Activated T-helper 17 cell treated with anti-CD3 and anti-CD28 coated beads, Interleukin-2, amount 50 U/mL, for 72 hours (primary cell): Measurements from ENCODE around the gene ZNF30. TPM values are rescaled to one million over a fixed set of nuclear protein-coding genes. Genes with fewer than 3 reads are reported as not detected.
"Not testable (repeated sequence)": the region's sequence is repeated elsewhere in the genome, so short reads cannot be mapped to it uniquely, and the experiment has no call there.

ENCODE experiments used
- ATAC-seq: fragments of 150-1000 bp; cut with Tn5 transposase; replicated peaks from 2 replicates; pipeline ENCODE4 v1.10.0; 2021; ENCODE audit warnings: mild to moderate bottlenecking, moderate library complexity
- H3K27ac Mint-ChIP-seq: one replicate; pipeline ENCODE4 v1.8.0; 2022; ENCODE audit warnings: mixed read lengths
- H3K27me3 Mint-ChIP-seq: one replicate; pipeline ENCODE4 v1.8.0; 2022; ENCODE audit warnings: mixed read lengths
- H3K36me3 Mint-ChIP-seq: one replicate; pipeline ENCODE4 v1.8.0; 2022; ENCODE audit warnings: low read depth, mild to moderate bottlenecking, mixed read lengths
- H3K4me1 Mint-ChIP-seq: one replicate; pipeline ENCODE4 v1.8.0; 2022; ENCODE audit warnings: mixed read lengths
- H3K4me3 Mint-ChIP-seq: one replicate; pipeline ENCODE4 v1.8.0; 2022; ENCODE audit warnings: mild to moderate bottlenecking, mixed read lengths
- H3K9me3 Mint-ChIP-seq: one replicate; pipeline ENCODE4 v1.8.0; 2022; ENCODE audit warnings: mixed read lengths
- total RNA-seq, 2 donors: library from RNA; stranded (reverse); gene quantifications; one replicate each; pipeline ENCODE4 v1.2.3, GENCODE V29; 2022

ZNF30 gene
- total RNA-seq: 1 to 10 TPM; 2.7 to 3.3 TPM

GRCh38 chr19:34926685-34927375 is at the start of gene ZNF30:
ZNF30 (plus strand) TSS chr19:34926903; CDS start chr19:34929948, 3,045 bp downstream.
- Mint-ChIP-seq H3K9me3 (no peaks in the 10 kb centered on the region), H3K4me3 (peak within 1 kb of the TSS; percentile 93), H3K27ac (peak within 1 kb of the TSS; percentile 80), H3K4me1 (peaks cover 5% of the 10 kb centered on the region), H3K36me3 (peaks cover 9% of the 10 kb centered on the region), H3K27me3 (peaks cover 3% of the 10 kb centered on the region)
- ATAC-seq: peak; percentile 100

GRCh38 chr19:34879563-34879962 is 47.1 kb upstream of the ZNF30 start:
- Mint-ChIP-seq H3K4me1 (no peaks in the 10 kb centered on the region), H3K27ac (no peak overlapping the region), H3K9me3 (peaks cover 14% of the 10 kb centered on the region), H3K27me3 (peaks cover 12% of the 10 kb centered on the region), H3K36me3 (no peaks in the 10 kb centered on the region), H3K4me3 (no peak overlapping the region)
- no peak for ATAC-seq

- ATAC-seq: no peak
- H3K36me3 Mint-ChIP-seq: no peaks in the 10 kb centered on the region
- no peaks in the 10 kb centered on the region for H3K4me1 Mint-ChIP-seq
- H3K27me3 Mint-ChIP-seq: peaks cover 12% of the 10 kb centered on the region
- H3K4me3 Mint-ChIP-seq: no peak overlapping the region
- peaks cover 19% of the 10 kb centered on the region for H3K9me3 Mint-ChIP-seq
- H3K27ac Mint-ChIP-seq: no peak overlapping the region
Observed at GRCh38 chr19:34880034-34880433, 46.7 kb upstream of the ZNF30 start.

- Mint-ChIP-seq H3K4me1 (no peaks in the 10 kb centered on the region), H3K4me3 (no peak overlapping the region), H3K36me3 (no peaks in the 10 kb centered on the region), H3K27ac (no peak overlapping the region), H3K27me3 (peaks cover 12% of the 10 kb centered on the region), H3K9me3 (peaks cover 29% of the 10 kb centered on the region)
- ATAC-seq: no peak
Observed at GRCh38 chr19:34881982-34882381, 44.7 kb upstream of the ZNF30 start.

GRCh38 chr19:34888091-34888490 is 38.6 kb upstream of the ZNF30 start:
- H3K27ac Mint-ChIP-seq: no peak overlapping the region
- peaks cover 4% of the 10 kb centered on the region for H3K4me1 Mint-ChIP-seq
- no peaks in the 10 kb centered on the region for H3K36me3 Mint-ChIP-seq
- H3K27me3 Mint-ChIP-seq: peaks cover 8% of the 10 kb centered on the region
- ATAC-seq: no peak
- no peak overlapping the region for H3K4me3 Mint-ChIP-seq
- peaks cover 29% of the 10 kb centered on the region for H3K9me3 Mint-ChIP-seq

- no peak for ATAC-seq
- no peaks in the 10 kb centered on the region for H3K36me3 Mint-ChIP-seq
- peaks cover 2% of the 10 kb centered on the region for H3K4me1 Mint-ChIP-seq
- H3K27me3 Mint-ChIP-seq: peaks cover 18% of the 10 kb centered on the region
- no peak overlapping the region for H3K4me3 Mint-ChIP-seq
- H3K9me3 Mint-ChIP-seq: no peaks in the 10 kb centered on the region
- H3K27ac Mint-ChIP-seq: no peak overlapping the region
Observed at GRCh38 chr19:34900245-34900644, 26.5 kb upstream of the ZNF30 start.

- Mint-ChIP-seq H3K36me3 (no peaks in the 10 kb centered on the region), H3K4me1 (peaks cover 14% of the 10 kb centered on the region), H3K4me3 (peak overlapping the region; percentile 62), H3K27ac (no peak overlapping the region), H3K27me3 (peaks cover 43% of the 10 kb centered on the region), H3K9me3 (no peaks in the 10 kb centered on the region)
- ATAC-seq: no peak
Observed at GRCh38 chr19:34904664-34905527, 21.8 kb upstream of the ZNF30 start.

GRCh38 chr19:34910770-34911169 is 15.9 kb upstream of the ZNF30 start:
- no peaks in the 10 kb centered on the region for H3K36me3 Mint-ChIP-seq
- peak; percentile 21 for ATAC-seq
- no peak overlapping the region for H3K4me3 Mint-ChIP-seq
- peaks cover 7% of the 10 kb centered on the region for H3K4me1 Mint-ChIP-seq
- peaks cover 20% of the 10 kb centered on the region for H3K27me3 Mint-ChIP-seq
- H3K9me3 Mint-ChIP-seq: no peaks in the 10 kb centered on the region
- H3K27ac Mint-ChIP-seq: no peak overlapping the region

- H3K4me3 Mint-ChIP-seq, H3K27me3 Mint-ChIP-seq, H3K4me1 Mint-ChIP-seq, H3K36me3 Mint-ChIP-seq, ATAC-seq, H3K27ac Mint-ChIP-seq: not testable (repeated sequence)
- H3K9me3 Mint-ChIP-seq: peaks cover 20% of the 10 kb centered on the region
Observed at GRCh38 chr19:34917144-34917543, 9.6 kb upstream of the ZNF30 start.

- no peaks in the 10 kb centered on the region for H3K36me3 Mint-ChIP-seq
- no peaks in the 10 kb centered on the region for H3K4me1 Mint-ChIP-seq
- ATAC-seq: no peak
- peaks cover 20% of the 10 kb centered on the region for H3K9me3 Mint-ChIP-seq
- no peak overlapping the region for H3K27ac Mint-ChIP-seq
- H3K27me3 Mint-ChIP-seq: peaks cover 2% of the 10 kb centered on the region
- H3K4me3 Mint-ChIP-seq: no peak overlapping the region
Observed at GRCh38 chr19:34918190-34918589, 8.5 kb upstream of the ZNF30 start.

GRCh38 chr19:34920090-34920786 is 6.5 kb upstream of the ZNF30 start:
- not testable (repeated sequence) for H3K27me3 Mint-ChIP-seq, H3K36me3 Mint-ChIP-seq, ATAC-seq, H3K27ac Mint-ChIP-seq, H3K4me1 Mint-ChIP-seq, H3K4me3 Mint-ChIP-seq
- H3K9me3 Mint-ChIP-seq: peaks cover 20% of the 10 kb centered on the region

- Mint-ChIP-seq H3K36me3 (no peaks in the 10 kb centered on the region), H3K4me3 (no peak overlapping the region), H3K27me3 (peaks cover 3% of the 10 kb centered on the region), H3K9me3 (no peaks in the 10 kb centered on the region), H3K4me1 (peaks cover 5% of the 10 kb centered on the region), H3K27ac (no peak overlapping the region)
- no peak for ATAC-seq
Observed at GRCh38 chr19:34925278-34925855, 1.3 kb upstream of the ZNF30 start.

GRCh38 chr19:34926361-34926684 is 380 bp upstream of the ZNF30 start:
- no peak for ATAC-seq

GRCh38 chr19:34932494-34932893 is 5.8 kb downstream of the ZNF30 start:
- Mint-ChIP-seq H3K27me3 (no peaks in the 10 kb centered on the region), H3K27ac (no peak overlapping the region), H3K4me1 (peaks cover 7% of the 10 kb centered on the region), H3K4me3 (no peak overlapping the region), H3K36me3 (peaks cover 54% of the 10 kb centered on the region), H3K9me3 (peaks cover 10% of the 10 kb centered on the region)
- ATAC-seq: no peak

More at GRCh38 chr19:34926361-34926684, 380 bp upstream of the ZNF30 start:
- no peaks in the 10 kb centered on the region for H3K9me3 Mint-ChIP-seq
- H3K27ac Mint-ChIP-seq: no peak overlapping the region
- peak overlapping the region; percentile 93 for H3K4me3 Mint-ChIP-seq
- peaks cover 4% of the 10 kb centered on the region for H3K36me3 Mint-ChIP-seq
- peaks cover 5% of the 10 kb centered on the region for H3K4me1 Mint-ChIP-seq
- H3K27me3 Mint-ChIP-seq: peaks cover 3% of the 10 kb centered on the region
